PFSK-1 (cell line): ENCODE data around the gene SERPINF2.

Source experiments
- FOXP2 ChIP-seq: optimal IDR thresholded peaks from 2 replicates; pipeline ENCODE3; 2011; ENCODE audit warnings: borderline replicate concordance, control low read depth, inconsistent platforms; ENCODE audit not compliant: insufficient read depth; ENCODE audit errors: extremely low read length, extremely low read depth
- POLR2AphosphoS5 ChIP-seq: IDR thresholded peaks from 2 replicates; pipeline ENCODE4 v1.6.1; 2012; ENCODE audit warnings: low read depth, mild to moderate bottlenecking, control low read depth, low read length, moderate library complexity
- REST ChIP-seq, 2 experiments: IDR thresholded peaks; 2 replicates each; pipeline versions ENCODE4 v1.6.1 to v1.8.0; 2011 to 2012; ENCODE audit warnings: low read depth in 2 of 2, low read length in 2 of 2, control low read depth in 1 of 2, inconsistent platforms in 1 of 2, mild to moderate bottlenecking in 1 of 2, moderate library complexity in 1 of 2; ENCODE audit not compliant: insufficient read depth in 1 of 2
- SIN3A ChIP-seq: IDR thresholded peaks from 2 replicates; pipeline ENCODE4 v1.6.1; 2012; ENCODE audit warnings: mild to moderate bottlenecking, low read length, moderate library complexity, borderline replicate concordance; ENCODE audit not compliant: insufficient read depth
- TAF1 ChIP-seq: IDR thresholded peaks from 2 replicates; pipeline ENCODE4 v1.6.1; 2012; ENCODE audit warnings: low read length, control low read depth, borderline replicate concordance; ENCODE audit not compliant: insufficient read depth

The SERPINF2 gene

GRCh38 chr17:1744551-1745512, 2.2 kb downstream of the SERPINF2 start:
- TF ChIP-seq TAF1 (no peak), SIN3A (no peak), REST (IDR thresholded peaks at IDR 0.05; ENCODE audit: insufficient read depth in 1 of 2, low read depth in 2 of 2, low read length in 2 of 2) (no peak), POLR2AphosphoS5 (no peak), FOXP2 (no peak)

- TF ChIP-seq REST (IDR thresholded peaks at IDR 0.05; ENCODE audit: insufficient read depth in 1 of 2, low read depth in 2 of 2, low read length in 2 of 2) (no peak), FOXP2 (no peak), TAF1 (no peak), POLR2AphosphoS5 (no peak)
Observed at GRCh38 chr17:1745513-1746020, 2.9 kb downstream of the SERPINF2 start.

GRCh38 chr17:1746975-1747543, 4.4 kb downstream of the SERPINF2 start:
- TF ChIP-seq TAF1, result no peak
- no peak for TF ChIP-seq FOXP2
- TF ChIP-seq POLR2AphosphoS5, result no peak

- no peak for TF ChIP-seq SIN3A
Observed at GRCh38 chr17:1750628-1751027, 8.0 kb downstream of the SERPINF2 start.

- TF ChIP-seq FOXP2 (no peak), POLR2AphosphoS5 (no peak), TAF1 (no peak), SIN3A (no peak), REST (IDR thresholded peaks at IDR 0.05; ENCODE audit: insufficient read depth in 1 of 2, low read depth in 2 of 2, low read length in 2 of 2) (no peak)
Observed at GRCh38 chr17:1752425-1753262, 10.0 kb downstream of the SERPINF2 start.
